ENCODE results near the gene LANCL2.

- TF ChIP-seq PREB (CRISPR knock-in tag; IDR thresholded peaks at IDR 0.05) (no peak), POLR2AphosphoS2 (IDR thresholded peaks at IDR 0.05; ENCODE audit: low read length) (no peak), KAT7 (CRISPR knock-in tag; IDR thresholded peaks at IDR 0.05; ENCODE audit: borderline replicate concordance) (no peak), ZNF551 (CRISPR knock-in tag; IDR thresholded peaks at IDR 0.05) (no peak), TAF7 (tag; IDR thresholded peaks at IDR 0.05) (no peak), GTF2F1 (IDR thresholded peaks at IDR 0.05; ENCODE audit: low read depth, low read length) (no peak), ZBTB33 (CRISPR knock-in tag; IDR thresholded peaks at IDR 0.05) (no peak), ZNF24 (IDR thresholded peaks at IDR 0.05) (no peak), MXI1 (IDR thresholded peaks at IDR 0.05; ENCODE audit: low read depth, low read length) (no peak), KDM2B (CRISPR knock-in tag; IDR thresholded peaks at IDR 0.05) (no peak), JUNB (CRISPR knock-in tag; conservative IDR thresholded peaks at IDR 0.05) (no peak)
- TF ChIP-seq, protein P1, sequence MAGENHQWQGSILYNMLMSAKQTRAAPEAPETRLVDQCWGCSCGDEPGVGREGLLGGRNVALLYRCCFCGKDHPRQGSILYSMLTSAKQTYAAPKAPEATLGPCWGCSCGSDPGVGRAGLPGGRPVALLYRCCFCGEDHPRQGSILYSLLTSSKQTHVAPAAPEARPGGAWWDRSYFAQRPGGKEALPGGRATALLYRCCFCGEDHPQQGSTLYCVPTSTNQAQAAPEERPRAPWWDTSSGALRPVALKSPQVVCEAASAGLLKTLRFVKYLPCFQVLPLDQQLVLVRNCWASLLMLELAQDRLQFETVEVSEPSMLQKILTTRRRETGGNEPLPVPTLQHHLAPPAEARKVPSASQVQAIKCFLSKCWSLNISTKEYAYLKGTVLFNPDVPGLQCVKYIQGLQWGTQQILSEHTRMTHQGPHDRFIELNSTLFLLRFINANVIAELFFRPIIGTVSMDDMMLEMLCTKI (IDR thresholded peaks at IDR 0.05; ENCODE audit: partially characterized antibody) = no peak
Measured at GRCh38 chr7:55375237-55375636, 10.1 kb downstream of the LANCL2 start.
